ENCODE results near the gene ABCC9.
A peak's percentile ranks its signal among the peaks of the same experiment; 100 is the strongest.

Gene ABCC9

DNA sequence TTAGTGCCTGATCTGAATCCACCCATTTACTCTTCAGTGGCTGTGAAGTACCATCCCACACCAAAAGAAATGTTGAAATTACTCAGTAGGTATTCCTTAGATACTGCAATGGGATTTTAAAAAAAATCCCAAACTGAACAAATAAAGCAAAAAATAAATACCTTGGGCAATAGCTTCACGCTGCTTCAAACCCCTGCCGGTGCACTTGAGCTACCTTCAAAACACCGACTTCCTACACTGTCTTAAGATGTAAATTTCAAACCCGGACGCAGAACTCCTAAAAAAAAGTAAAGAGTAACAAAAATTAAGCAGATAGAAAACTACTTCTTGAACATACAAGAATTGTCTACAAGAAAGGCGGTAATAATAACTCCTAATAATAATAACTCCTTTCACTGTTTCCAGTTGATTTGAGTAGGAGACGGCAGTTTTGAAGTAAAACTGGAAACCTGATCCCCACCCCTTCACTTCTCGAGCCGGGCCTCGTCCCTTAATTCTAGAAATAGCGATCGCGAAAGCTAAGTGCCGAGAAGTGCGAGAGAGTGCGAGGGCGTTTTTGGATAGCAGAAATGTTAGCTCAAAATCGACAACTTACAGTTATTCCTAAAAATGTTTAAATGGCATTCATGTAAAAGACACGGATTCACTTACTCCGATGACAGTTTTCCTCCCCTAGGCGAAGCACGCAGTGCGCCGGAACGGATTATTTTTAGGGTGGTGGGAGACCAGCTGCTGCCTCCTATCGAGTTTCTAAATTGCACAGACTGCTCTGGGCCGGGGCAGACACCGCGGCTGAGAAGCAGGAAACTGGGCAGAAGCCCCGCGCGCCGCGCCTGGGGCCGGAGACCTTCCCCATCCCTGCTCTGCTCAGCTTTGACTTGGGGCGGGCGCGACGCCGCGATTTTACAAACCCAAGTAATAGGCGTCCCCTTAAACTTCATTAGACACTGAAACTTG lies at the start of gene ABCC9:
Gene ABCC9 (minus strand): TSS at position 878 of the 957 bp plus-strand sequence. CDS start 4,752 bp downstream, outside the sequence.
- TF ChIP-seq CTCF (conservative IDR thresholded peaks at IDR 0.05; ENCODE audit: low read length), result no peak
- peak; percentile 11 for DNase-seq (ENCODE audit: low read depth)

DNA sequence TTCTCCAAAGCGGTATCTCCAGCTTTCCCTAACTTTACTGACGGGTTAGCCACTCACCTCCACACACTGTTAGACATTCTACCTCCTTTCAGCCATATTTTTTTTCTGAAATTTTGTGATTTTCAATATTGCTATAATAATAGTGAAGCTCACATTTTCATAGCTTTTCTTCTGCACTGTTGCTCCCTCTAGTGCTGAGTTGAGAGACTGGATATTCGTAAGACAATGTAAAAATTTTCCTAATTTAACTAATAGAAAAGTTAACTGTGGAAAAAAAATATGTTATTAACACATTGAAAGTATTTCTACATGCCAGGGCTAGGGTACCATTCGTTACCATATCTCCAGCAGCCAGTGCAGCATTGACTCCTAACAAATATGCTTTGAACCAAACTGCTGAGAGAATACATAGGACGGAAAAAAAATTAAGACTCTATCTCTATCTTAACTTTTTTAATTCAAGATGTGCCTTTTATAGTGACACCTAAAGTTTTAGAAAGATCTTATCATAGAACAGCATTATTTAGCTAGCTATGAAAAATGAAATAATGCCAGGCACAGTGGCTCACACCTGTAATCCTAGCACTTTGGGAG lies 48.7 kb upstream of the ABCC9 start:
- DNase-seq (ENCODE audit: low read depth), result peak; percentile 50
- peak; percentile 74 for TF ChIP-seq CTCF (conservative IDR thresholded peaks at IDR 0.05; ENCODE audit: low read length)
- no peak overlapping the region for H3K4me3 ChIP-seq (ENCODE audit: low read length)

More for the DNA sequence above, at the start of gene ABCC9:
- H3K4me3 ChIP-seq (ENCODE audit: low read length), result peak within 1 kb of the TSS; percentile 56

- no peak for DNase-seq (ENCODE audit: low read depth)
- no peak for TF ChIP-seq CTCF (conservative IDR thresholded peaks at IDR 0.05; ENCODE audit: low read length)
- H3K4me3 ChIP-seq (ENCODE audit: low read length), result no peak overlapping the region
Measured at GRCh38 chr12:21988619-21989018, 47.4 kb upstream of the ABCC9 start.

GRCh38 chr12:21987755-21988154 lies 46.5 kb upstream of the ABCC9 start:
- H3K4me3 ChIP-seq (ENCODE audit: low read length), result no peak overlapping the region
- no peak for DNase-seq (ENCODE audit: low read depth)
- no peak for TF ChIP-seq CTCF (conservative IDR thresholded peaks at IDR 0.05; ENCODE audit: low read length)

GRCh38 chr12:21985155-21985554 lies 43.9 kb upstream of the ABCC9 start:
- TF ChIP-seq CTCF (conservative IDR thresholded peaks at IDR 0.05; ENCODE audit: low read length), result no peak

DNA sequence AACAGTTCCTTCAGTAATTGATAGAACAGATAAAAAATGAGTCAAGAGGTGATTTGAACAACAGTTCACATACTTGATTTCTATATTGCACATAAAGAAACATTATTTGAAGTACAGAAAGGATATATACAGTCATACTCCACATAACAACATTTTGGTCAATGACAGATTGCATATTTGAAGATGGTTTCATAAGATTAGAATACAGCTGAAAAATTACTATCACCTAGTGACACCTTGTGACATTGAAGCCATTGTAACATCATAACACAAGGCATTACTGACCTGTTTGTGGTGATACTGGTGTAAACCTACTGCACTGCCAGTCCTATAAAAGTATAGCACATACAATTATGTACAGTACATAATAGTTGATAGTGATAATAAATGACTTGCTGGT lies 43.1 kb upstream of the ABCC9 start:
- no peak for TF ChIP-seq CTCF (conservative IDR thresholded peaks at IDR 0.05; ENCODE audit: low read length)
- DNase-seq (ENCODE audit: low read depth), result no peak
- H3K4me3 ChIP-seq (ENCODE audit: low read length), result no peak overlapping the region

More at GRCh38 chr12:21985155-21985554, 43.9 kb upstream of the ABCC9 start:
- DNase-seq (ENCODE audit: low read depth), result no peak
- H3K4me3 ChIP-seq (ENCODE audit: low read length), result no peak overlapping the region
